MCF 10A (cell line): ENCODE results near the gene CWH43. TPM values are rescaled to one million over a fixed set of nuclear protein-coding genes. Genes with fewer than 3 reads are reported as not detected.
A peak's percentile ranks its signal among the peaks of the same experiment; 100 is the strongest.
"Not testable (repeated sequence)": the region's sequence is repeated elsewhere in the genome, so short reads cannot be mapped to it uniquely, and the experiment has no call there.

ENCODE experiments used
- BruUV-seq: library from RNA; stranded (reverse); fragments of 400-500 nt; replicated peaks from 2 replicates; lab custom pipeline; 2021; lab: Mats Ljungman, UMichigan
- CTCF ChIA-PET: fragments of 300-600 bp; sonication (Branson Sonifier 250); formaldehyde crosslinking; extraction: SDS; loops from one replicate; lab custom pipeline; 2021; ENCODE audit warnings: antibody characterized with exemption, inconsistent platforms; lab: Yijun Ruan, JAX
- POLR2A ChIA-PET: fragments of 300-600, 350-650 bp; sonication (Branson Sonifier 250); formaldehyde crosslinking; extraction: SDS; loops from one replicate; lab custom pipeline; 2020; ENCODE audit warnings: antibody characterized with exemption, inconsistent platforms; lab: Yijun Ruan, JAX
- DNase-seq: peaks from one replicate; pipeline ENCODE4 v3.0.0-alpha.2; 2018; ENCODE audit not compliant: unreplicated experiment
- H3K27ac Mint-ChIP-seq: one replicate; pipeline ENCODE4 v1.8.0; 2022; ENCODE audit warnings: mild to moderate bottlenecking, low read depth, mixed read lengths; ENCODE audit not compliant: unreplicated experiment
- H3K27me3 Mint-ChIP-seq: one replicate; pipeline ENCODE4 v1.8.0; 2022; ENCODE audit warnings: mixed read lengths; ENCODE audit not compliant: insufficient read depth, unreplicated experiment
- H3K36me3 Mint-ChIP-seq: one replicate; pipeline ENCODE4 v1.8.0; 2022; ENCODE audit warnings: mild to moderate bottlenecking, moderate library complexity, mixed read lengths; ENCODE audit not compliant: insufficient read depth, unreplicated experiment
- H3K4me1 Mint-ChIP-seq: one replicate; pipeline ENCODE4 v1.8.0; 2022; ENCODE audit warnings: mixed read lengths; ENCODE audit not compliant: insufficient read depth, unreplicated experiment
- H3K4me3 Mint-ChIP-seq: one replicate; pipeline ENCODE4 v1.8.0; 2022; ENCODE audit warnings: mild to moderate bottlenecking, moderate library complexity, mixed read lengths; ENCODE audit not compliant: unreplicated experiment
- H3K9me3 Mint-ChIP-seq: one replicate; pipeline ENCODE4 v1.8.0; 2022; ENCODE audit warnings: mixed read lengths; ENCODE audit not compliant: unreplicated experiment
- CTCF ChIP-seq: fragments of 200-600 bp; IDR thresholded peaks from one replicate; pipeline ENCODE4 v1.8.0; 2022; ENCODE audit warnings: antibody characterized with exemption, mild to moderate bottlenecking; ENCODE audit not compliant: unreplicated experiment
- intact Hi-C: fragments of 100-400 bp; cut with micrococcal nuclease; formaldehyde crosslinking; loops from 2 replicates; pipeline ENCODE4 v1.14.1; 2022
- total RNA-seq: library from RNA; stranded (reverse); gene quantifications from 2 replicates; pipeline ENCODE4 v1.2.3, GENCODE V29; 2022

CWH43 gene
- total RNA-seq, 1 experiment from 2014 or later = not detected

- BruUV-seq = no TSS peak
- CTCF ChIA-PET = interaction anchor here (0.6 to 1.9 kb wide), 3 partner anchors 11 to 932 kb away, joined by 3 to 9 read pairs (median 3); no protein-coding TSS in a partner anchor
- POLR2A ChIA-PET = no interaction called here
Measured at GRCh38 chr4:49044270-49044669, 58.2 kb downstream of the CWH43 start.

GRCh38 chr4:49058306-49058705 is 72.2 kb downstream of the CWH43 start:
- no peak overlapping the region for H3K4me3 Mint-ChIP-seq
- intact Hi-C loops = no loop called here
- no peak for DNase-seq
- H3K36me3 Mint-ChIP-seq = no peaks in the 10 kb centered on the region
- peaks cover 18% of the 10 kb centered on the region for H3K9me3 Mint-ChIP-seq
- no peaks in the 10 kb centered on the region for H3K4me1 Mint-ChIP-seq
- no peaks in the 10 kb centered on the region for H3K27me3 Mint-ChIP-seq
- ChIA-PET POLR2A (no interaction called here), CTCF (no interaction called here)
- BruUV-seq = no TSS peak
- TF ChIP-seq CTCF = no peak
- H3K27ac Mint-ChIP-seq = no peak overlapping the region

More at GRCh38 chr4:49044270-49044669, 58.2 kb downstream of the CWH43 start:
- peak; percentile 75 for DNase-seq
- intact Hi-C loops = no loop called here
- Mint-ChIP-seq H3K4me1 (peaks cover 6% of the 10 kb centered on the region), H3K4me3 (no peak overlapping the region), H3K27me3 (no peaks in the 10 kb centered on the region), H3K9me3 (no peaks in the 10 kb centered on the region), H3K36me3 (no peaks in the 10 kb centered on the region), H3K27ac (no peak overlapping the region)
- no peak for TF ChIP-seq CTCF

- no peaks in the 10 kb centered on the region for H3K27me3 Mint-ChIP-seq
- no peak for TF ChIP-seq CTCF
- peaks cover 10% of the 10 kb centered on the region for H3K9me3 Mint-ChIP-seq
- BruUV-seq = no TSS peak
- no peaks in the 10 kb centered on the region for H3K36me3 Mint-ChIP-seq
- H3K4me1 Mint-ChIP-seq = no peaks in the 10 kb centered on the region
- H3K4me3 Mint-ChIP-seq = no peak overlapping the region
- POLR2A ChIA-PET = no interaction called here
- no peak overlapping the region for H3K27ac Mint-ChIP-seq
- DNase-seq = peak; percentile 65
- CTCF ChIA-PET = interaction anchor here (0.6 kb wide), 1 partner anchor 20 kb away, joined by 4 read pairs; no protein-coding TSS in a partner anchor
- intact Hi-C loops = loop anchor here (10.0 kb wide), 1 partner anchor 59 kb away; no protein-coding TSS in a partner anchor
Measured at GRCh38 chr4:49063670-49064069, 77.6 kb downstream of the CWH43 start.

GRCh38 chr4:49072196-49072595 is 86.1 kb downstream of the CWH43 start:
- POLR2A ChIA-PET, H3K4me1 Mint-ChIP-seq, DNase-seq, BruUV-seq, H3K27ac Mint-ChIP-seq, H3K36me3 Mint-ChIP-seq, H3K27me3 Mint-ChIP-seq, H3K9me3 Mint-ChIP-seq, CTCF ChIA-PET, intact Hi-C loops, H3K4me3 Mint-ChIP-seq: not testable (repeated sequence)

GRCh38 chr4:49091883-49092282 is 105.8 kb downstream of the CWH43 start:
- POLR2A ChIA-PET, H3K27me3 Mint-ChIP-seq, H3K4me1 Mint-ChIP-seq, H3K4me3 Mint-ChIP-seq, H3K27ac Mint-ChIP-seq, intact Hi-C loops, DNase-seq, BruUV-seq, H3K36me3 Mint-ChIP-seq, CTCF ChIA-PET: not testable (repeated sequence)
- H3K9me3 Mint-ChIP-seq = peaks cover 37% of the 10 kb centered on the region

GRCh38 chr4:49092608-49093135 is 106.6 kb downstream of the CWH43 start:
- intact Hi-C loops, H3K27ac Mint-ChIP-seq, POLR2A ChIA-PET, DNase-seq, CTCF ChIA-PET, H3K27me3 Mint-ChIP-seq, H3K4me3 Mint-ChIP-seq, H3K4me1 Mint-ChIP-seq, BruUV-seq, H3K36me3 Mint-ChIP-seq: not testable (repeated sequence)
- H3K9me3 Mint-ChIP-seq = peaks cover 45% of the 10 kb centered on the region

GRCh38 chr4:49096215-49096614 is 110.1 kb downstream of the CWH43 start:
- H3K4me3 Mint-ChIP-seq, H3K36me3 Mint-ChIP-seq, H3K4me1 Mint-ChIP-seq, DNase-seq, intact Hi-C loops, H3K27ac Mint-ChIP-seq, BruUV-seq, H3K27me3 Mint-ChIP-seq, CTCF ChIA-PET, POLR2A ChIA-PET: not testable (repeated sequence)
- peaks cover 69% of the 10 kb centered on the region for H3K9me3 Mint-ChIP-seq
